ENCODE results near the gene LYZ.

LYZ gene

GRCh38 chr12:69318225-69318624, 30.0 kb upstream of the LYZ start:
- ChIA-PET CTCF (no interaction called here), POLR2A (no interaction called here)
- no peak for TF ChIP-seq ARNT (IDR thresholded peaks at IDR 0.05)
- TF ChIP-seq LEF1 (IDR thresholded peaks at IDR 0.05; ENCODE audit: borderline replicate concordance) = no peak
- no peak for TF ChIP-seq PKNOX1 (IDR thresholded peaks at IDR 0.05)
- TF ChIP-seq CTBP1 (IDR thresholded peaks at IDR 0.05; ENCODE audit: borderline replicate concordance) = no peak
- no peak for TF ChIP-seq NFRKB (IDR thresholded peaks at IDR 0.05)
- TF ChIP-seq ELF4 (IDR thresholded peaks at IDR 0.05) = no peak
- no peak for TF ChIP-seq L3MBTL2 (conservative IDR thresholded peaks at IDR 0.05)
- no peak for TF ChIP-seq BHLHE40 (IDR thresholded peaks at IDR 0.05; ENCODE audit: borderline replicate concordance)
- TF ChIP-seq FOXK2 (IDR thresholded peaks at IDR 0.05) = no peak
- no peak for TF ChIP-seq HDGF (IDR thresholded peaks at IDR 0.05; ENCODE audit: borderline replicate concordance)
- TF ChIP-seq FOXA1 (IDR thresholded peaks at IDR 0.05) = no peak
- TF ChIP-seq SP1 (IDR thresholded peaks at IDR 0.05) = no peak
- no peak for TF ChIP-seq ZNF384 (IDR thresholded peaks at IDR 0.05)
- no peak for TF ChIP-seq TARDBP (IDR thresholded peaks at IDR 0.05)
- DNase-seq (ENCODE audit: extremely low spot score) = no peak

GRCh38 chr12:69321351-69321750, 26.8 kb upstream of the LYZ start:
- TF ChIP-seq SUZ12 (IDR thresholded peaks at IDR 0.05) (no peak), TARDBP (IDR thresholded peaks at IDR 0.05) (no peak)
- ChIA-PET CTCF (no interaction called here), POLR2A (no interaction called here)
- DNase-seq (ENCODE audit: extremely low spot score) = no peak

- no peak for TF ChIP-seq ARNT (IDR thresholded peaks at IDR 0.05)
- no peak for TF ChIP-seq FOXA1 (IDR thresholded peaks at IDR 0.05)
- TF ChIP-seq FOXM1 (IDR thresholded peaks at IDR 0.05; ENCODE audit: borderline replicate concordance) = no peak
- TF ChIP-seq ZNF384 (IDR thresholded peaks at IDR 0.05) = no peak
- TF ChIP-seq HDGF (IDR thresholded peaks at IDR 0.05; ENCODE audit: borderline replicate concordance) = no peak
- no peak for TF ChIP-seq FOXK2 (IDR thresholded peaks at IDR 0.05)
- no peak for TF ChIP-seq ELF4 (IDR thresholded peaks at IDR 0.05)
- no peak for TF ChIP-seq LEF1 (IDR thresholded peaks at IDR 0.05; ENCODE audit: borderline replicate concordance)
- no peak for TF ChIP-seq BHLHE40 (IDR thresholded peaks at IDR 0.05; ENCODE audit: borderline replicate concordance)
- TF ChIP-seq L3MBTL2 (conservative IDR thresholded peaks at IDR 0.05) = no peak
- no peak for TF ChIP-seq TARDBP (IDR thresholded peaks at IDR 0.05)
- TF ChIP-seq SP1 (IDR thresholded peaks at IDR 0.05) = no peak
- no peak for TF ChIP-seq CTBP1 (IDR thresholded peaks at IDR 0.05; ENCODE audit: borderline replicate concordance)
- POLR2A ChIA-PET = no interaction called here
- CTCF ChIA-PET = no interaction called here
- no peak for DNase-seq (ENCODE audit: extremely low spot score)
Measured at GRCh38 chr12:69324797-69325466, 23.2 kb upstream of the LYZ start.

- no peak for DNase-seq (ENCODE audit: extremely low spot score)
- no peak for TF ChIP-seq L3MBTL2 (conservative IDR thresholded peaks at IDR 0.05)
- TF ChIP-seq ARNT (IDR thresholded peaks at IDR 0.05) = no peak
- TF ChIP-seq SP1 (IDR thresholded peaks at IDR 0.05) = no peak
- TF ChIP-seq HDGF (IDR thresholded peaks at IDR 0.05; ENCODE audit: borderline replicate concordance) = no peak
- TF ChIP-seq ELF4 (IDR thresholded peaks at IDR 0.05) = no peak
- TF ChIP-seq CTBP1 (IDR thresholded peaks at IDR 0.05; ENCODE audit: borderline replicate concordance) = no peak
- no peak for TF ChIP-seq TARDBP (IDR thresholded peaks at IDR 0.05)
- no peak for TF ChIP-seq LEF1 (IDR thresholded peaks at IDR 0.05; ENCODE audit: borderline replicate concordance)
- no peak for TF ChIP-seq BHLHE40 (IDR thresholded peaks at IDR 0.05; ENCODE audit: borderline replicate concordance)
- no peak for TF ChIP-seq FOXK2 (IDR thresholded peaks at IDR 0.05)
- no peak for TF ChIP-seq PKNOX1 (IDR thresholded peaks at IDR 0.05)
- TF ChIP-seq ZNF384 (IDR thresholded peaks at IDR 0.05) = no peak
- TF ChIP-seq NFRKB (IDR thresholded peaks at IDR 0.05) = no peak
- no peak for TF ChIP-seq FOXM1 (IDR thresholded peaks at IDR 0.05; ENCODE audit: borderline replicate concordance)
- TF ChIP-seq FOXA1 (IDR thresholded peaks at IDR 0.05) = no peak
- ChIA-PET POLR2A (no interaction called here), CTCF (no interaction called here)
Measured at GRCh38 chr12:69328426-69328825, 19.8 kb upstream of the LYZ start.

- ChIA-PET CTCF (interaction anchor here (0.8 kb wide), 1 partner anchor 39 kb away, joined by 5 read pairs; no protein-coding TSS in a partner anchor), POLR2A (interaction anchor here (0.6 kb wide), 1 partner anchor 11 kb away, joined by 3 read pairs; no protein-coding TSS in a partner anchor)
- no peak for DNase-seq (ENCODE audit: extremely low spot score)
- TF ChIP-seq SP1 (IDR thresholded peaks at IDR 0.05) (no peak), HDGF (IDR thresholded peaks at IDR 0.05; ENCODE audit: borderline replicate concordance) (no peak), SUZ12 (IDR thresholded peaks at IDR 0.05) (no peak), L3MBTL2 (conservative IDR thresholded peaks at IDR 0.05) (no peak), FOXK2 (IDR thresholded peaks at IDR 0.05) (no peak)
Measured at GRCh38 chr12:69329669-69330428, 18.3 kb upstream of the LYZ start.

GRCh38 chr12:69330475-69331473, 17.4 kb upstream of the LYZ start:
- DNase-seq (ENCODE audit: extremely low spot score) = peak; percentile 34
- ChIA-PET CTCF (interaction anchor here (0.6 to 0.8 kb wide), 5 partner anchors 11 to 519 kb away, joined by 3 to 5 read pairs (median 4); no protein-coding TSS in a partner anchor), POLR2A (interaction anchor here (1.0 kb wide), 1 partner anchor 11 kb away, joined by 3 read pairs; no protein-coding TSS in a partner anchor)
- TF ChIP-seq ELF4 (IDR thresholded peaks at IDR 0.05) (no peak), FOXA1 (IDR thresholded peaks at IDR 0.05) (no peak), NFRKB (IDR thresholded peaks at IDR 0.05) (no peak), ARNT (IDR thresholded peaks at IDR 0.05) (no peak), PKNOX1 (IDR thresholded peaks at IDR 0.05) (no peak), SP1 (IDR thresholded peaks at IDR 0.05) (no peak), FOXK2 (IDR thresholded peaks at IDR 0.05) (no peak), SUZ12 (IDR thresholded peaks at IDR 0.05) (no peak)
